SK-N-SH treated with all-trans-retinoic acid at 6 μM for 48 hours (cell line): ENCODE measurements around the gene OR11H7.

Source experiments
- ATAC-seq: fragments of 200-7000 bp; cut with Tn5 transposase; 3 replicates; pipeline ENCODE4 v1.9.1; 2020; ENCODE audit warnings: mild to moderate bottlenecking, moderate library complexity
- BACH2 ChIP-seq: fragments of 250-450 bp; sonication (Bioruptor Pico); IDR thresholded peaks from 2 replicates; pipeline ENCODE4 v1.9.0; 2021; ENCODE audit warnings: mild to moderate bottlenecking, borderline replicate concordance
- CSDC2 ChIP-seq: fragments of 250-450 bp; sonication (Bioruptor Pico); IDR thresholded peaks from 2 replicates; pipeline ENCODE4 v1.5.0; 2020; ENCODE audit warnings: mild to moderate bottlenecking, moderate library complexity
- ESRRG ChIP-seq: fragments of 250-450 bp; sonication (Bioruptor Pico); IDR thresholded peaks from 2 replicates; pipeline ENCODE4 v1.6.1; 2021; ENCODE audit warnings: mild to moderate bottlenecking
- GLIS3 ChIP-seq: fragments of 250-450 bp; sonication (Bioruptor Pico); IDR thresholded peaks from 2 replicates; pipeline ENCODE4 v1.5.0; 2020; ENCODE audit warnings: mild to moderate bottlenecking, moderate library complexity
- ISL1 ChIP-seq: fragments of 250-450 bp; sonication (Bioruptor Pico); IDR thresholded peaks from 2 replicates; pipeline ENCODE4 v2.1.2; 2022; ENCODE audit warnings: mild to moderate bottlenecking, moderate library complexity
- OSR1 ChIP-seq: fragments of 250-450 bp; sonication (Bioruptor Pico); IDR thresholded peaks from 2 replicates; pipeline ENCODE4 v1.8.0; 2022; ENCODE audit warnings: moderate library complexity, mild to moderate bottlenecking, inconsistent platforms
- PPARA ChIP-seq: fragments of 250-450 bp; sonication (Bioruptor Pico); IDR thresholded peaks from 2 replicates; pipeline ENCODE4 v1.5.0; 2020; ENCODE audit warnings: mild to moderate bottlenecking, borderline replicate concordance
- RARB ChIP-seq: fragments of 250-450 bp; sonication (Bioruptor Pico); IDR thresholded peaks from 2 replicates; pipeline ENCODE4 v1.8.0; 2021; ENCODE audit warnings: mild to moderate bottlenecking, moderate library complexity
- SNAI2 ChIP-seq: fragments of 250-450 bp; sonication (Bioruptor Pico); IDR thresholded peaks from 2 replicates; pipeline ENCODE4 v1.5.0; 2020; ENCODE audit warnings: mild to moderate bottlenecking, moderate library complexity
- TCF4 ChIP-seq: fragments of 250-450 bp; sonication (Bioruptor Pico); IDR thresholded peaks from 2 replicates; pipeline ENCODE4 v1.8.0; 2021; ENCODE audit warnings: mild to moderate bottlenecking, moderate library complexity, borderline replicate concordance
- TOX ChIP-seq: fragments of 250-450 bp; sonication (Bioruptor Pico); IDR thresholded peaks from 2 replicates; pipeline ENCODE4 v1.8.0; 2021; ENCODE audit warnings: mild to moderate bottlenecking, moderate library complexity, borderline replicate concordance
- ZC3H10 ChIP-seq: fragments of 250-450 bp; sonication (Bioruptor Pico); IDR thresholded peaks from 2 replicates; pipeline ENCODE4 v1.5.1; 2021; ENCODE audit warnings: mild to moderate bottlenecking, moderate library complexity
- ZFP30 ChIP-seq: fragments of 450-650 bp; formaldehyde crosslinking; IDR thresholded peaks from 2 replicates; pipeline ENCODE4 v1.5.0; 2022; ENCODE audit warnings: mild to moderate bottlenecking, moderate library complexity
- ZNF565 ChIP-seq: fragments of 450-650 bp; formaldehyde crosslinking; conservative IDR thresholded peaks from 2 replicates; pipeline ENCODE4 v1.5.0; 2020; ENCODE audit warnings: low read depth, mild to moderate bottlenecking, moderate library complexity
- ZNF70 ChIP-seq: fragments of 450-650 bp; formaldehyde crosslinking; IDR thresholded peaks from 2 replicates; pipeline ENCODE4 v1.5.0; 2020; ENCODE audit warnings: mild to moderate bottlenecking, moderate library complexity
- ZNF8 ChIP-seq: fragments of 450-650 bp; formaldehyde crosslinking; IDR thresholded peaks from 2 replicates; pipeline ENCODE4 v1.5.0; 2020; ENCODE audit warnings: mild to moderate bottlenecking, moderate library complexity
- TF ChIP-seq, protein P1 (sequence below): fragments of 250-450 bp; sonication (Bioruptor Pico); IDR thresholded peaks from 2 replicates; pipeline ENCODE4 v1.8.0; 2020; ENCODE audit warnings: mild to moderate bottlenecking, moderate library complexity, borderline replicate concordance
- TF ChIP-seq, protein P2 (sequence below): fragments of 250-450 bp; sonication (Bioruptor Pico); IDR thresholded peaks from 2 replicates; pipeline ENCODE4 v1.8.0; 2021; ENCODE audit warnings: low read depth, mild to moderate bottlenecking, moderate library complexity, borderline replicate concordance
- TF ChIP-seq, protein P3 (sequence below): fragments of 250-450 bp; sonication (Bioruptor Pico); IDR thresholded peaks from 2 replicates; pipeline ENCODE4 v1.5.1; 2021; ENCODE audit warnings: mild to moderate bottlenecking, moderate library complexity
- TF ChIP-seq, protein P4 (sequence below): fragments of 250-450 bp; sonication (Bioruptor Pico); IDR thresholded peaks from 2 replicates; pipeline ENCODE4 v1.5.0; 2020; ENCODE audit warnings: mild to moderate bottlenecking, moderate library complexity
- TF ChIP-seq, protein P5 (sequence below): fragments of 250-450 bp; sonication (Bioruptor Pico); IDR thresholded peaks from 2 replicates; pipeline ENCODE4 v1.5.1; 2020; ENCODE audit warnings: low read depth, mild to moderate bottlenecking, moderate library complexity

OR11H7 gene

DNA sequence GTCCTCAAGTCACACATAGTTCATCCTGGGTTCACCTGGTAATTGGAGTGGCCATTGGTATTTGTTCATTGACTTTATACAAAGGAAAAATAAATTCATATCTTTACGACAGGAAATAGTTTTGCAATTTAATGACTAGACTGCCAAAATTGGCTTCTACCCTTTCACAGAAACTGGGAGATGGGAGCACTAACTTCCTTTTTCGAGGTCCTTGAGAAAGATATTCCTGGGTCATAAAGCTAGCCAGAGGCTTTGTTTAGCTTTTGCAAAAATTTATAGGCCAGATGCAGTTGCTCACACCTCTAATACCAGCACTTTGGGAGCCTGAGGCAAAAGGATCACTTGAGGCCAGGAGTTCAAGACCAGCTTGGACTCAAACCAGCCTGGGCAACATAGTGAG is 48.3 kb upstream of the OR11H7 start:
- no peak for ATAC-seq
- TF ChIP-seq ISL1 (no peak), OSR1 (CRISPR knock-in tag) (no peak), CSDC2 (CRISPR knock-in tag) (no peak), TCF4 (no peak), ZNF565 (CRISPR knock-in tag) (no peak), ZNF8 (no peak), GLIS3 (CRISPR knock-in tag) (no peak), ESRRG (CRISPR knock-in tag) (no peak), SNAI2 (CRISPR knock-in tag) (no peak), PPARA (CRISPR knock-in tag) (no peak), RARB (no peak), BACH2 (CRISPR knock-in tag) (no peak), TOX (CRISPR knock-in tag) (no peak), ZC3H10 (no peak), ZNF70 (CRISPR knock-in tag) (no peak), ZFP30 (CRISPR knock-in tag) (no peak)
- TF ChIP-seq, protein P1, sequence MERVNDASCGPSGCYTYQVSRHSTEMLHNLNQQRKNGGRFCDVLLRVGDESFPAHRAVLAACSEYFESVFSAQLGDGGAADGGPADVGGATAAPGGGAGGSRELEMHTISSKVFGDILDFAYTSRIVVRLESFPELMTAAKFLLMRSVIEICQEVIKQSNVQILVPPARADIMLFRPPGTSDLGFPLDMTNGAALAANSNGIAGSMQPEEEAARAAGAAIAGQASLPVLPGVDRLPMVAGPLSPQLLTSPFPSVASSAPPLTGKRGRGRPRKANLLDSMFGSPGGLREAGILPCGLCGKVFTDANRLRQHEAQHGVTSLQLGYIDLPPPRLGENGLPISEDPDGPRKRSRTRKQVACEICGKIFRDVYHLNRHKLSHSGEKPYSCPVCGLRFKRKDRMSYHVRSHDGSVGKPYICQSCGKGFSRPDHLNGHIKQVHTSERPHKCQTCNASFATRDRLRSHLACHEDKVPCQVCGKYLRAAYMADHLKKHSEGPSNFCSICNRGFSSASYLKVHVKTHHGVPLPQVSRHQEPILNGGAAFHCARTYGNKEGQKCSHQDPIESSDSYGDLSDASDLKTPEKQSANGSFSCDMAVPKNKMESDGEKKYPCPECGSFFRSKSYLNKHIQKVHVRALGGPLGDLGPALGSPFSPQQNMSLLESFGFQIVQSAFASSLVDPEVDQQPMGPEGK (CRISPR knock-in tag), result no peak
- TF ChIP-seq, protein P2, sequence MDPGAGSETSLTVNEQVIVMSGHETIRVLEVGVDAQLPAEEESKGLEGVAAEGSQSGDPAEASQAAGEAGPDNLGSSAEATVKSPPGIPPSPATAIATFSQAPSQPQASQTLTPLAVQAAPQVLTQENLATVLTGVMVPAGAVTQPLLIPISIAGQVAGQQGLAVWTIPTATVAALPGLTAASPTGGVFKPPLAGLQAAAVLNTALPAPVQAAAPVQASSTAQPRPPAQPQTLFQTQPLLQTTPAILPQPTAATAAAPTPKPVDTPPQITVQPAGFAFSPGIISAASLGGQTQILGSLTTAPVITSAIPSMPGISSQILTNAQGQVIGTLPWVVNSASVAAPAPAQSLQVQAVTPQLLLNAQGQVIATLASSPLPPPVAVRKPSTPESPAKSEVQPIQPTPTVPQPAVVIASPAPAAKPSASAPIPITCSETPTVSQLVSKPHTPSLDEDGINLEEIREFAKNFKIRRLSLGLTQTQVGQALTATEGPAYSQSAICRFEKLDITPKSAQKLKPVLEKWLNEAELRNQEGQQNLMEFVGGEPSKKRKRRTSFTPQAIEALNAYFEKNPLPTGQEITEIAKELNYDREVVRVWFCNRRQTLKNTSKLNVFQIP, result no peak
- TF ChIP-seq, protein P3, sequence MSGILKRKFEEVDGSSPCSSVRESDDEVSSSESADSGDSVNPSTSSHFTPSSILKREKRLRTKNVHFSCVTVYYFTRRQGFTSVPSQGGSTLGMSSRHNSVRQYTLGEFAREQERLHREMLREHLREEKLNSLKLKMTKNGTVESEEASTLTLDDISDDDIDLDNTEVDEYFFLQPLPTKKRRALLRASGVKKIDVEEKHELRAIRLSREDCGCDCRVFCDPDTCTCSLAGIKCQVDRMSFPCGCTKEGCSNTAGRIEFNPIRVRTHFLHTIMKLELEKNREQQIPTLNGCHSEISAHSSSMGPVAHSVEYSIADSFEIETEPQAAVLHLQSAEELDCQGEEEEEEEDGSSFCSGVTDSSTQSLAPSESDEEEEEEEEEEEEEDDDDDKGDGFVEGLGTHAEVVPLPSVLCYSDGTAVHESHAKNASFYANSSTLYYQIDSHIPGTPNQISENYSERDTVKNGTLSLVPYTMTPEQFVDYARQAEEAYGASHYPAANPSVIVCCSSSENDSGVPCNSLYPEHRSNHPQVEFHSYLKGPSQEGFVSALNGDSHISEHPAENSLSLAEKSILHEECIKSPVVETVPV, result no peak
- TF ChIP-seq, protein P4, sequence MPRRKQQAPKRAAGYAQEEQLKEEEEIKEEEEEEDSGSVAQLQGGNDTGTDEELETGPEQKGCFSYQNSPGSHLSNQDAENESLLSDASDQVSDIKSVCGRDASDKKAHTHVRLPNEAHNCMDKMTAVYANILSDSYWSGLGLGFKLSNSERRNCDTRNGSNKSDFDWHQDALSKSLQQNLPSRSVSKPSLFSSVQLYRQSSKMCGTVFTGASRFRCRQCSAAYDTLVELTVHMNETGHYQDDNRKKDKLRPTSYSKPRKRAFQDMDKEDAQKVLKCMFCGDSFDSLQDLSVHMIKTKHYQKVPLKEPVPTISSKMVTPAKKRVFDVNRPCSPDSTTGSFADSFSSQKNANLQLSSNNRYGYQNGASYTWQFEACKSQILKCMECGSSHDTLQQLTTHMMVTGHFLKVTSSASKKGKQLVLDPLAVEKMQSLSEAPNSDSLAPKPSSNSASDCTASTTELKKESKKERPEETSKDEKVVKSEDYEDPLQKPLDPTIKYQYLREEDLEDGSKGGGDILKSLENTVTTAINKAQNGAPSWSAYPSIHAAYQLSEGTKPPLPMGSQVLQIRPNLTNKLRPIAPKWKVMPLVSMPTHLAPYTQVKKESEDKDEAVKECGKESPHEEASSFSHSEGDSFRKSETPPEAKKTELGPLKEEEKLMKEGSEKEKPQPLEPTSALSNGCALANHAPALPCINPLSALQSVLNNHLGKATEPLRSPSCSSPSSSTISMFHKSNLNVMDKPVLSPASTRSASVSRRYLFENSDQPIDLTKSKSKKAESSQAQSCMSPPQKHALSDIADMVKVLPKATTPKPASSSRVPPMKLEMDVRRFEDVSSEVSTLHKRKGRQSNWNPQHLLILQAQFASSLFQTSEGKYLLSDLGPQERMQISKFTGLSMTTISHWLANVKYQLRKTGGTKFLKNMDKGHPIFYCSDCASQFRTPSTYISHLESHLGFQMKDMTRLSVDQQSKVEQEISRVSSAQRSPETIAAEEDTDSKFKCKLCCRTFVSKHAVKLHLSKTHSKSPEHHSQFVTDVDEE (CRISPR knock-in tag), result no peak

DNA sequence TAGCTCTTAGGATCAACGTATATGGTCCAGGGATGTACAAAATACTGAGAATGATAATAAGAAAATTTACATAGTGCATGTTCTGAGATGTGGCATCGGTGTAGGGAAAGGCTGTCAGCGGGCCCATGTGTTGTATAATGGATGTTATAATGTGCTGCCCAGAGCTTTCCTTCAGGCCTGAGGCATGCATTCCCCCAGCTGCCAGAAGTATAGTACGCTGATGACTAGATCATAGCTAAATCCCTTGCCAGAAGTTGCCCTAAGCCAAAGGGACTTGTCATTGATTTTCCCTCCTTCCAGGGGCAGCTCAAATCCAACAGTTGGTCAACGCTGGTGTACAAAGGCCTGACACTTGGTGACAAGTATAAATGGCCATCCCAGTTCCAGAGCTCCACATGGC is 44.6 kb upstream of the OR11H7 start:
- TF ChIP-seq GLIS3 (CRISPR knock-in tag) (no peak), SNAI2 (CRISPR knock-in tag) (no peak), PPARA (CRISPR knock-in tag) (no peak), ISL1 (no peak), ZC3H10 (no peak), ZNF565 (CRISPR knock-in tag) (no peak), CSDC2 (CRISPR knock-in tag) (no peak), BACH2 (CRISPR knock-in tag) (no peak), ZFP30 (CRISPR knock-in tag) (no peak)
- TF ChIP-seq, protein P4 (CRISPR knock-in tag), result no peak
- TF ChIP-seq, protein P5, sequence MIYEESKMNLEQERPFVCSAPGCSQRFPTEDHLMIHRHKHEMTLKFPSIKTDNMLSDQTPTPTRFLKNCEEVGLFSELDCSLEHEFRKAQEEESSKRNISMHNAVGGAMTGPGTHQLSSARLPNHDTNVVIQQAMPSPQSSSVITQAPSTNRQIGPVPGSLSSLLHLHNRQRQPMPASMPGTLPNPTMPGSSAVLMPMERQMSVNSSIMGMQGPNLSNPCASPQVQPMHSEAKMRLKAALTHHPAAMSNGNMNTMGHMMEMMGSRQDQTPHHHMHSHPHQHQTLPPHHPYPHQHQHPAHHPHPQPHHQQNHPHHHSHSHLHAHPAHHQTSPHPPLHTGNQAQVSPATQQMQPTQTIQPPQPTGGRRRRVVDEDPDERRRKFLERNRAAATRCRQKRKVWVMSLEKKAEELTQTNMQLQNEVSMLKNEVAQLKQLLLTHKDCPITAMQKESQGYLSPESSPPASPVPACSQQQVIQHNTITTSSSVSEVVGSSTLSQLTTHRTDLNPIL (CRISPR knock-in tag), result no peak
- TF ChIP-seq, protein P2, result no peak
- ATAC-seq, result no peak
